H1 (cell line): ENCODE data around the gene CYP4F3. TPM values are rescaled to one million over a fixed set of nuclear protein-coding genes. Genes with fewer than 3 reads are reported as not detected.

ENCODE experiments used
- BRCA1 ChIP-seq: IDR thresholded peaks from 2 replicates; pipeline ENCODE4 v1.6.1; 2012; ENCODE audit warnings: low read depth, low read length, improper control_type of control experiment
- CBX8 ChIP-seq: fragments of 300-800, 300-1000 bp; sonication (generic); IDR thresholded peaks from 2 replicates; pipeline ENCODE4 v1.7.1; 2016; ENCODE audit warnings: low read depth, low read length, borderline replicate concordance
- KDM1A ChIP-seq: fragments of 200-600, 300-600 bp; sonication (generic); IDR thresholded peaks from 2 replicates; pipeline ENCODE4 v1.7.1; 2016; ENCODE audit warnings: mild to moderate bottlenecking, low read length, borderline replicate concordance
- NANOG ChIP-seq: IDR thresholded peaks from 2 replicates; pipeline ENCODE4 v1.6.1; 2011; ENCODE audit warnings: low read length, low read depth, mild to moderate bottlenecking, inconsistent platforms; ENCODE audit not compliant: insufficient read depth, poor library complexity, severe bottlenecking
- RFX5 ChIP-seq: IDR thresholded peaks from 2 replicates; pipeline ENCODE4 v1.6.1; 2011; ENCODE audit warnings: low read depth, low read length, improper control_type of control experiment, borderline replicate concordance
- RNF2 ChIP-seq: fragments of 200-900, 300-1000 bp; sonication (generic); IDR thresholded peaks from 2 replicates; pipeline ENCODE4 v1.7.1; 2016; ENCODE audit warnings: borderline replicate concordance, low read depth, mild to moderate bottlenecking, antibody characterized with exemption, low read length; ENCODE audit not compliant: poor library complexity, severe bottlenecking; ENCODE audit errors: missing control alignments
- SAP30 ChIP-seq: fragments of 300-600 bp; sonication (generic); IDR thresholded peaks from 2 replicates; pipeline ENCODE4 v1.7.1; 2012; ENCODE audit warnings: low read length, moderate library complexity, mild to moderate bottlenecking, inconsistent platforms; ENCODE audit not compliant: insufficient read depth, insufficient replicate concordance
- SIN3A ChIP-seq, 2 experiments: IDR thresholded peaks in 1 of 2; conservative IDR thresholded peaks in 1 of 2; 2 replicates each; pipeline ENCODE4 v1.6.1; 2011 to 2012; ENCODE audit warnings: low read length in 2 of 2, improper control_type of control experiment in 1 of 2, low read depth in 1 of 2, mild to moderate bottlenecking in 1 of 2
- TEAD4 ChIP-seq: IDR thresholded peaks from 2 replicates; pipeline ENCODE4 v1.6.1; 2012; ENCODE audit warnings: low read depth, low read length, inconsistent platforms, mixed read lengths
- polyA plus RNA-seq, 7 experiments: library from polyadenylated mRNA; depleted of rRNA in 3 of 7; stranded (reverse) in 5 of 7; unstranded in 2 of 7; fragments of >200 nt in 5 of 7; fragments of 200-250 nt in 2 of 7; gene quantifications; 1 replicate in 5 of 7; 2 replicates in 1 of 7; 4 replicates in 1 of 7; pipeline versions ENCODE4 v1.2.1 to v1.2.3, GENCODE V29; 2011 to 2013; ENCODE audit warnings: missing spikeins in 2 of 7, mixed read lengths in 2 of 7
- total RNA-seq: library from RNA; stranded (reverse); fragmentation: NEBNext Ultra II Directional; extraction: Animal tissue kit (Norgen Biotek cat#: 25700); gene quantifications from 2 replicates; pipeline ENCODE4 v1.2.1, GENCODE V29; 2021
- TF ChIP-seq, protein P1 (sequence below): IDR thresholded peaks from 2 replicates; pipeline ENCODE4 v1.6.1; 2012; ENCODE audit warnings: inconsistent platforms

Gene CYP4F3
- total and polyA plus RNA-seq, 2 of the 8 experiments (the other 6 are each of a cell fraction or from before 2014, with no cell fraction given) = not detected

DNA sequence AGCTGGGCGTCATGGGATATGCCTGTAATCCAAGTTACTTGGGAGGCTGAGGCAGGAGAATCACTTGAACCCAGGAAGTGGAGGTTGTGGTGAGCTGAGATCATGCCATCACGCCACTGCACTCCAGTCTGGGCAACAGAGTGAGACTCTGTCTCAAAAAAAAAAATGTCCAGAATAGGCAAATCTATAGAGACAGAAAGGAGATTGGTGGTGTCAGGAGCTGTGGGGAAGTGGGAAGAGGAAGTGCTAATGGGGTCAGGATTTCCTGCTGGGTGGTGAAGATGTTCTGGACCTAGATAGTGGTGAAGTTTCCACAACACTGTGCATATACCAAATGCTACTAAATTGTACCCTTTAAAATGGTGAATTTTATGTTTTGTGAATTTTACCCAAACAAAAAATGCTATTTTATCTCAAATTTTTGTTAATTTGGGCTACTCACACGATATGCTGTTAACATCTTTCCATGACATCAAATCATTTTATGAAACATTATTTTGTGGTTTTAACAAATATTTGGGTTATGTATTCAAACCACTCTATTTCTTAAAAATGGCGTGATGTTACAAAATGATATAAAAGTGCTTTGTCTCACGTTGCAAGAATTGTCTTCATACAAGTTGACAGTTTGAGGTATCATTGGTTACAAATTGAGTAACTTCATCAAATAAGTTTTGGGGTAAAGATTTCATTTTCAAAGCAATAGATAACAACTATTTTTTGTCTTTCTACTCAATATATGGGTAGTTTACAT is 7.4 kb upstream of the CYP4F3 start (continued):
- TF ChIP-seq NANOG = no peak
- no peak for TF ChIP-seq SAP30
- no peak for TF ChIP-seq TEAD4
- no peak for TF ChIP-seq BRCA1
- no peak for TF ChIP-seq SIN3A (conservative IDR thresholded peaks at IDR 0.05 in 1 of 2, IDR thresholded peaks at IDR 0.05 in 1 of 2; ENCODE audit: low read depth in 1 of 2, low read length in 2 of 2)
- no peak for TF ChIP-seq KDM1A
- TF ChIP-seq, protein P1, sequence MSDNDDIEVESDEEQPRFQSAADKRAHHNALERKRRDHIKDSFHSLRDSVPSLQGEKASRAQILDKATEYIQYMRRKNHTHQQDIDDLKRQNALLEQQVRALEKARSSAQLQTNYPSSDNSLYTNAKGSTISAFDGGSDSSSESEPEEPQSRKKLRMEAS = no peak
- TF ChIP-seq RNF2 = no peak
- no peak for TF ChIP-seq RFX5
- no peak for TF ChIP-seq CBX8
